H9 (cell line): ENCODE measurements around the gene MAS1. TPM values are rescaled to one million over a fixed set of nuclear protein-coding genes. Genes with fewer than 3 reads are reported as not detected.

Experiments
- DNase-seq: peaks from one replicate; pipeline ENCODE4 v3.0.0-alpha.2; 2017
- H2AFZ ChIP-seq: one replicate; pipeline ENCODE4 v1.6.1; 2013; ENCODE audit warnings: mild to moderate bottlenecking, low read length, control low read depth, moderate library complexity
- H2AK5ac ChIP-seq: 2 replicates; pipeline ENCODE4 v1.6.1; 2013; ENCODE audit warnings: low read length, control low read depth, mixed read lengths; ENCODE audit not compliant: insufficient read length
- H2BK120ac ChIP-seq: one replicate; pipeline ENCODE4 v1.6.1; 2013; ENCODE audit warnings: low read depth, mild to moderate bottlenecking, low read length, control low read depth, inconsistent platforms; ENCODE audit not compliant: poor library complexity, severe bottlenecking
- H2BK12ac ChIP-seq: 2 replicates; pipeline ENCODE4 v1.6.1; 2013; ENCODE audit warnings: low read length, control low read depth, mixed read lengths, low read depth; ENCODE audit not compliant: insufficient read length
- H2BK15ac ChIP-seq: 2 replicates; pipeline ENCODE4 v1.6.1; 2013; ENCODE audit warnings: low read depth, low read length, control low read depth
- H2BK20ac ChIP-seq: one replicate; pipeline ENCODE4 v1.6.1; 2013; ENCODE audit warnings: low read depth, mild to moderate bottlenecking, low read length, control low read depth, inconsistent platforms; ENCODE audit not compliant: poor library complexity, severe bottlenecking
- H2BK5ac ChIP-seq: 2 replicates; pipeline ENCODE4 v1.6.1; 2013; ENCODE audit warnings: low read length, control low read depth, mixed read lengths; ENCODE audit not compliant: insufficient read length
- H3K14ac ChIP-seq: 2 replicates; pipeline ENCODE4 v1.6.1; 2013; ENCODE audit warnings: low read length, control low read depth; ENCODE audit not compliant: insufficient read depth
- H3K18ac ChIP-seq: 2 replicates; pipeline ENCODE4 v1.6.1; 2013; ENCODE audit warnings: low read depth, mild to moderate bottlenecking, mixed read lengths, low read length, control low read depth; ENCODE audit not compliant: insufficient read length
- H3K23ac ChIP-seq: 2 replicates; pipeline ENCODE4 v1.6.1; 2013; ENCODE audit warnings: low read length, control low read depth, mixed read lengths, low read depth; ENCODE audit not compliant: insufficient read length
- H3K23me2 ChIP-seq: 2 replicates; pipeline ENCODE4 v1.6.1; 2013; ENCODE audit warnings: low read depth, mild to moderate bottlenecking, mixed read lengths, low read length, control low read depth; ENCODE audit not compliant: insufficient read length, poor library complexity, severe bottlenecking
- H3K27ac ChIP-seq: 2 replicates; pipeline ENCODE4 v1.5.1; 2013; ENCODE audit warnings: low read length, control low read depth, mixed read lengths, low read depth; ENCODE audit not compliant: insufficient read length
- H3K27me3 ChIP-seq: 2 replicates; pipeline ENCODE4 v1.6.1; 2013; ENCODE audit warnings: low read length, control low read depth, inconsistent platforms; ENCODE audit not compliant: insufficient read depth
- H3K4ac ChIP-seq: 2 replicates; pipeline ENCODE4 v1.6.1; 2013; ENCODE audit warnings: low read depth, mild to moderate bottlenecking, control low read depth, inconsistent platforms, low read length, moderate library complexity
- H3K4me1 ChIP-seq: 2 replicates; pipeline ENCODE4 v1.6.1; 2013; ENCODE audit warnings: low read length, control low read depth, inconsistent platforms; ENCODE audit not compliant: insufficient read depth
- H3K4me2 ChIP-seq: 2 replicates; pipeline ENCODE4 v1.6.1; 2013; ENCODE audit warnings: low read length, control low read depth, mixed read lengths; ENCODE audit not compliant: insufficient read length, insufficient read depth
- H3K56ac ChIP-seq: 2 replicates; pipeline ENCODE4 v1.6.1; 2013; ENCODE audit warnings: low read depth, mild to moderate bottlenecking, mixed read lengths, low read length, control low read depth; ENCODE audit not compliant: insufficient read length
- H3K79me1 ChIP-seq: 2 replicates; pipeline ENCODE4 v1.6.1; 2013; ENCODE audit warnings: low read depth, mild to moderate bottlenecking, moderate library complexity, low read length, control low read depth, inconsistent platforms; ENCODE audit not compliant: insufficient read depth, poor library complexity, severe bottlenecking
- H3K79me2 ChIP-seq: 2 replicates; pipeline ENCODE4 v1.6.1; 2013; ENCODE audit warnings: low read length, control low read depth, inconsistent platforms; ENCODE audit not compliant: insufficient read depth
- H3K9ac ChIP-seq: 2 replicates; pipeline ENCODE4 v1.6.1; 2013; ENCODE audit warnings: low read length, control low read depth, mixed read lengths; ENCODE audit not compliant: insufficient read length; ENCODE audit errors: extremely low read depth
- H3K9me3 ChIP-seq: one replicate; pipeline ENCODE4 v1.6.1; 2013; ENCODE audit warnings: low read depth, low read length, inconsistent platforms; ENCODE audit not compliant: control insufficient read depth
- H3T11ph ChIP-seq: one replicate; pipeline ENCODE4 v1.6.1; 2013; ENCODE audit warnings: mild to moderate bottlenecking, low read length, control low read depth, inconsistent platforms
- H4K20me1 ChIP-seq: one replicate; pipeline ENCODE4 v1.6.1; 2013; ENCODE audit not compliant: control insufficient read depth, insufficient read length, insufficient read depth
- H4K5ac ChIP-seq: 2 replicates; pipeline ENCODE4 v1.6.1; 2013; ENCODE audit warnings: low read depth, mild to moderate bottlenecking, mixed read lengths, low read length, control low read depth; ENCODE audit not compliant: insufficient read length
- H4K8ac ChIP-seq: replicated peaks from 2 replicates; pipeline ENCODE4 v1.6.1; 2013; ENCODE audit warnings: low read length, control low read depth, mixed read lengths, low read depth; ENCODE audit not compliant: insufficient read length
- H4K91ac ChIP-seq: 2 replicates; pipeline ENCODE4 v1.6.1; 2013; ENCODE audit warnings: low read depth, mild to moderate bottlenecking, moderate library complexity, mixed read lengths, low read length, control low read depth; ENCODE audit not compliant: insufficient read length
- H3K27ac Mint-ChIP-seq, 3 experiments: 2 replicates in 2 of 3; 3 replicates in 1 of 3; pipeline ENCODE4 v1.8.0; 2020 to 2021; ENCODE audit warnings: mixed read lengths in 3 of 3, mild to moderate bottlenecking in 1 of 3, moderate library complexity in 1 of 3
- H3K27me3 Mint-ChIP-seq: 2 replicates; pipeline ENCODE4 v1.8.0; 2021; ENCODE audit warnings: low read depth, mild to moderate bottlenecking, moderate library complexity, mixed read lengths
- H3K36me3 Mint-ChIP-seq, 3 experiments: 2 replicates in 2 of 3; 3 replicates in 1 of 3; pipeline ENCODE4 v1.8.0; 2020 to 2021; ENCODE audit warnings: low read depth in 3 of 3, mixed read lengths in 3 of 3; ENCODE audit not compliant: insufficient read depth in 1 of 3
- H3K4me1 Mint-ChIP-seq, 2 experiments: 2 replicates each; pipeline ENCODE4 v1.8.0; 2020; ENCODE audit warnings: mixed read lengths in 2 of 2
- H3K4me3 Mint-ChIP-seq, 2 experiments: 2 replicates in 1 of 2; 3 replicates in 1 of 2; pipeline ENCODE4 v1.8.0; 2020 to 2021; ENCODE audit warnings: mild to moderate bottlenecking in 2 of 2, mixed read lengths in 2 of 2, moderate library complexity in 1 of 2
- H3K9me3 Mint-ChIP-seq, 2 experiments: 2 replicates in 1 of 2; 3 replicates in 1 of 2; pipeline ENCODE4 v1.8.0; 2020; ENCODE audit warnings: mild to moderate bottlenecking in 2 of 2, mixed read lengths in 2 of 2, moderate library complexity in 1 of 2
- CTCF ChIP-seq: fragments of 200-600 bp; sonication (generic); conservative IDR thresholded peaks from 3 replicates; pipeline ENCODE4 v1.8.0; 2021; ENCODE audit warnings: antibody characterized with exemption, mild to moderate bottlenecking
- WGBS: extraction: QIAGEN DNeasy Blood & Tissue Kit; methylation state at CpG from one replicate; pipeline ENCODE4 v1.1.7; 2013; ENCODE audit warnings: missing lambda C conversion rate, low lambda C conversion rate, mixed read lengths; ENCODE audit not compliant: insufficient read length; ENCODE audit errors: extremely low coverage; 5-methylcytosine and 5-hydroxymethylcytosine counted together
- total RNA-seq: library from RNA; stranded (reverse); gene quantifications from 2 replicates; pipeline ENCODE4 v1.2.1, GENCODE V29; 2021

The MAS1 gene
- total RNA-seq, 1 experiment from 2014 or later: 0.02 TPM

- Histone ChIP-seq H4K8ac (no peak overlapping the region), H3K79me1 (no peaks in the 10 kb centered on the region), H3K14ac (no peak overlapping the region), H3K4me1 (no peaks in the 10 kb centered on the region), H3K56ac (no peak overlapping the region), H3K79me2 (no peaks in the 10 kb centered on the region), H4K5ac (no peak overlapping the region), H2BK5ac (no peak overlapping the region), H2AFZ (no peak overlapping the region), H3K23me2 (no peaks in the 10 kb centered on the region), H3K9me3 (no peaks in the 10 kb centered on the region), H2BK120ac (no peak overlapping the region), H3K23ac (no peak overlapping the region), H3T11ph (no peak overlapping the region), H3K9ac (no peak overlapping the region), H2BK20ac (no peak overlapping the region), H4K20me1 (no peaks in the 10 kb centered on the region), H2BK12ac (no peak overlapping the region), H2BK15ac (no peak overlapping the region), H3K4ac (no peak overlapping the region), H3K27ac (no peak overlapping the region), H3K18ac (no peak overlapping the region), H3K4me2 (no peak overlapping the region), H3K27me3 (no peaks in the 10 kb centered on the region), H2AK5ac (no peak overlapping the region), H4K91ac (no peak overlapping the region)
- peaks cover 3 to 5% of the 10 kb centered on the region in 2 experiments; a peak in 3 of 5 replicates for H3K9me3 Mint-ChIP-seq
- H3K36me3 Mint-ChIP-seq: peaks cover 0 to 2% (median 0%) of the 10 kb centered on the region in 3 experiments; a peak in 1 of 7 replicates
- no peaks in the 10 kb centered on the region for H3K4me1 Mint-ChIP-seq
- no peak overlapping the region for H3K4me3 Mint-ChIP-seq
- no CpG with 5 or more reads among the region's 5 CpGs for WGBS
- no peak for TF ChIP-seq CTCF
- H3K27me3 Mint-ChIP-seq: peaks cover 5% of the 10 kb centered on the region
- 0 out of 7 replicates have a peak overlapping the region, but pooled peaks of 1 of the 3 experiments have one; percentile 41 for H3K27ac Mint-ChIP-seq
- DNase-seq: no peak
Observed at GRCh38 chr6:159926542-159927203, 35.9 kb downstream of the MAS1 start.
